Breast epithelium (tissue), 4 donors: ENCODE measurements around the gene LITAFD. TPM values are rescaled to one million over a fixed set of nuclear protein-coding genes. Genes with fewer than 3 reads are reported as not detected.

Experiments
- DNase-seq, 2 donors: peaks; one replicate each; pipeline ENCODE4 v3.0.0-alpha.2; 2019; ENCODE audit warnings: low spot score in 2 of 2
- H3K27ac ChIP-seq, 2 donors: fragments of 200-600 bp; sonication (generic) in 1 of 2; one replicate each; pipeline ENCODE4 v1.5.1; 2016 to 2019; ENCODE audit warnings: mild to moderate bottlenecking in 1 of 2
- H3K27me3 ChIP-seq, 2 donors: fragments of 200-600 bp; sonication (generic) in 1 of 2; one replicate each; pipeline versions ENCODE4 v1.5.1 to v1.6.0; 2017 to 2019; ENCODE audit warnings: control low read depth in 1 of 2, mild to moderate bottlenecking in 1 of 2
- H3K36me3 ChIP-seq: fragments of 200-600 bp; one replicate; pipeline ENCODE4 v1.5.1; 2019
- H3K4me1 ChIP-seq, 2 donors: fragments of 200-600 bp; sonication (generic); one replicate each; pipeline ENCODE4 v1.5.1; 2016 to 2019; ENCODE audit warnings: control low read depth in 1 of 2
- H3K4me3 ChIP-seq, 3 donors: fragments of 200-600 bp; sonication (generic); 1 replicate in 2 of 3; 2 replicates in 1 of 3; pipeline ENCODE4 v1.5.1; 2016 to 2019; ENCODE audit warnings: mild to moderate bottlenecking in 3 of 3, moderate library complexity in 2 of 3
- H3K9me3 ChIP-seq, 2 donors: fragments of 200-600 bp; sonication (generic) in 1 of 2; one replicate each; pipeline ENCODE4 v1.5.1; 2016 to 2019; ENCODE audit warnings: control low read depth in 1 of 2
- POLR2A ChIP-seq: fragments of 450-650 bp; IDR thresholded peaks from one replicate; pipeline ENCODE4 v1.6.1; 2016; ENCODE audit warnings: antibody characterized with exemption, mild to moderate bottlenecking, moderate library complexity
- POLR2AphosphoS5 ChIP-seq, 3 donors: sonication (generic); formaldehyde crosslinking; IDR thresholded peaks; one replicate each; pipeline ENCODE4 v1.6.1; 2017; ENCODE audit warnings: antibody characterized with exemption in 3 of 3
- intact Hi-C: fragments of 100-400 bp; cut with DNase I; formaldehyde crosslinking; loops from one replicate; pipeline ENCODE4 v1.15.1; 2023; ENCODE audit warnings: low total_unique reads
- total RNA-seq, 3 donors: library from RNA; depleted of rRNA; stranded (reverse); fragments of >200 nt; gene quantifications; one replicate each; pipeline ENCODE4 v1.1.0, GENCODE V29; 2016
- TF ChIP-seq, protein P1 (sequence below), 3 donors: fragments of 450-650 bp; IDR thresholded peaks; one replicate each; pipeline ENCODE4 v1.5.1; 2016 to 2017; ENCODE audit warnings: antibody characterized with exemption in 3 of 3, mild to moderate bottlenecking in 3 of 3, moderate library complexity in 3 of 3

The LITAFD gene
- total RNA-seq, 3 donors from 2014 or later: not detected

DNA sequence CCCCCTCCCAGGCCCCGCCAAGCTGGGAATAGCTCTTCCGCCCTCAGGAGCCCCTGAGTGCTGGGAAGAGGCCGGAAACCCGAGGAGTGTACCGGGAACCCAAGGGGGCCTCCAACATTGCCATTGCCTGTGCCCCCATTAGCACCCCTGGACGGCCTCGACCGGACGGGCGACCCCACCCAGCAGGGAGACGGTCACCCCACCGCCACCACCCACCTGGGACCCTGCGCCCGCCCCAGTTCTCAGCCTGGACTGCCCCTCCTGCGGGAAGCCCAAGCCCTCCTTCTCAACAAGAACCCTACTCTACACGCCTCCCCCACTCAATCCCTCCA lies 15.3 kb upstream of the LITAFD start:
- intact Hi-C loops: loop anchor here (10.0 kb wide), 1 partner anchor 1398 kb away; no protein-coding TSS in a partner anchor
- Histone ChIP-seq H3K27ac (peak overlapping the region; percentile 83 to 90), H3K4me1 (peaks cover 0 to 19% of the 10 kb centered on the region in 2 donors), H3K36me3 (no peaks in the 10 kb centered on the region), H3K9me3 (no peaks in the 10 kb centered on the region), H3K4me3 (peak overlapping the region; percentile 79 to 88 (median 85)), H3K27me3 (no peaks in the 10 kb centered on the region)
- no peak for DNase-seq
- TF ChIP-seq POLR2AphosphoS5 (IDR thresholded peaks at IDR 0.05): no peak
- TF ChIP-seq, protein P1, sequence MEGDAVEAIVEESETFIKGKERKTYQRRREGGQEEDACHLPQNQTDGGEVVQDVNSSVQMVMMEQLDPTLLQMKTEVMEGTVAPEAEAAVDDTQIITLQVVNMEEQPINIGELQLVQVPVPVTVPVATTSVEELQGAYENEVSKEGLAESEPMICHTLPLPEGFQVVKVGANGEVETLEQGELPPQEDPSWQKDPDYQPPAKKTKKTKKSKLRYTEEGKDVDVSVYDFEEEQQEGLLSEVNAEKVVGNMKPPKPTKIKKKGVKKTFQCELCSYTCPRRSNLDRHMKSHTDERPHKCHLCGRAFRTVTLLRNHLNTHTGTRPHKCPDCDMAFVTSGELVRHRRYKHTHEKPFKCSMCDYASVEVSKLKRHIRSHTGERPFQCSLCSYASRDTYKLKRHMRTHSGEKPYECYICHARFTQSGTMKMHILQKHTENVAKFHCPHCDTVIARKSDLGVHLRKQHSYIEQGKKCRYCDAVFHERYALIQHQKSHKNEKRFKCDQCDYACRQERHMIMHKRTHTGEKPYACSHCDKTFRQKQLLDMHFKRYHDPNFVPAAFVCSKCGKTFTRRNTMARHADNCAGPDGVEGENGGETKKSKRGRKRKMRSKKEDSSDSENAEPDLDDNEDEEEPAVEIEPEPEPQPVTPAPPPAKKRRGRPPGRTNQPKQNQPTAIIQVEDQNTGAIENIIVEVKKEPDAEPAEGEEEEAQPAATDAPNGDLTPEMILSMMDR (IDR thresholded peaks at IDR 0.05): no peak
- TF ChIP-seq POLR2A: no peak

DNA sequence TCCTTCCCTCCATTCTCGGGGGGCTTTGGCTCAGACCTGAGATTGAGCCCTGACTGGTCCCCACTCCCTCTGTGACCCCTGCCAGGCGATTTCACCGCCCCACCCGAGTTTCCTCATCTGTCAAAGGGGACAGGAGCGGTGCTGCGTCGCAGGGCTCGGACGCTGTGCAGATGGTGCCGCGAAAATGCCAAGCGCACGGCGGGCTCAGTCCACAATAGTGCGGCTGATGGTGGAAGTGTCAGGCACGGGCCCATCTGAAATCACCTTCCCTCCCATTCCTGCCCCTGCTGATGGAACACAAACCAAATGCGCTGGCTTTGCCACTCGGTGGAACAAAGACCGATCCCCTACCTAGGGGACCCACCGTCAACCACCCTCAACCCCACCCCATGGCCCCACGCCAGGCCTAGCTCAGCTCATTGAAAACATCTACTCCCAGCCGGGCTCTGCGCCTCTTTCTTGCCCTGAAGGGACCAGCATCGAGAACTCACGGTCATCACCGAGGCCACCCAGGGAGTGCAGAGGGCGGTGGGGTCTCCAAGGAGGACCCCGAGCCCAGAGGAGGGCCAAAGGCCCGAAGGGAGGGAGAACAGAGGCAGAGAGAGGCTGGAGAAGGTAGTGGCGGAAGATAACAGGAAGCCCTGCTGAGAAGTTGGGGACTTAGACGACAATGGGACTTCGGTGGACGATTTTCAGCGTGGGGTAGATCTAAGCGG lies 14.8 kb upstream of the LITAFD start:
- H3K27me3 ChIP-seq: no peaks in the 10 kb centered on the region
- H3K4me1 ChIP-seq: peaks cover 0 to 19% of the 10 kb centered on the region in 2 donors
- intact Hi-C loops: loop anchor here (10.0 kb wide), 1 partner anchor 1397 kb away; no protein-coding TSS in a partner anchor
- peak overlapping the region; percentile 79 to 88 (median 85) for H3K4me3 ChIP-seq
- H3K9me3 ChIP-seq: no peaks in the 10 kb centered on the region
- TF ChIP-seq POLR2A: no peak
- TF ChIP-seq, protein P1 (IDR thresholded peaks at IDR 0.05): no peak
- no peak for TF ChIP-seq POLR2AphosphoS5 (IDR thresholded peaks at IDR 0.05)
- no peak for DNase-seq
- no peaks in the 10 kb centered on the region for H3K36me3 ChIP-seq
- H3K27ac ChIP-seq: peak overlapping the region; percentile 83 to 90

DNA sequence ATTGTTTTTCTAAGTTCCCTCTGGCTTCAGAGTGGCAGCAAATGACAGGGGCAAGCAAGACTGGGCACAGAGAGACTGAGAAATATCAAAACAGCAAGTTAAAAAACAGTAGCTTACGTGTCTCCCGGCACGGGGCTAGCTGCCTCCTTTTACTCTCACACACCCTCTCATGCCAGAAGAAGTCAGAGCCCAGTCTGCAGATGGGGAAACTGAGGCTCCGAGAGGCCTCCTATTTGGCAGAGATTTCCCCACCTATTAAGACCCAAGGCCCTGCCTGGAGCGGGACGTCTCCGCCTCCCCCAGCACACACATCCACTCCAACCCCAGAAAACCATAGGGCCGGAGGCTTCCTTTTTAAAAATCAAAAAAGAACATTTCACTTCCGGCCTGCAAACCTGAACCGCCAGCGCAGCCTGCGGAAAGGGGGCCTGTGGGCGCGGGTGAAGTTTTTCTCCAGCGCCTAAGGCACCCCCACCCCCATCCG lies 14.2 kb upstream of the LITAFD start:
- no peaks in the 10 kb centered on the region for H3K9me3 ChIP-seq
- H3K36me3 ChIP-seq: no peaks in the 10 kb centered on the region
- no peak for DNase-seq
- intact Hi-C loops: loop anchor here (10.0 kb wide), 1 partner anchor 1397 kb away; no protein-coding TSS in a partner anchor
- H3K27me3 ChIP-seq: no peaks in the 10 kb centered on the region
- peak overlapping the region; percentile 83 to 90 for H3K27ac ChIP-seq
- H3K4me1 ChIP-seq: peaks cover 0 to 19% of the 10 kb centered on the region in 2 donors
- peak overlapping the region; percentile 79 to 88 (median 85) for H3K4me3 ChIP-seq
- TF ChIP-seq POLR2AphosphoS5 (IDR thresholded peaks at IDR 0.05) (no peak), POLR2A (no peak)
- TF ChIP-seq, protein P1 (IDR thresholded peaks at IDR 0.05): no peak

DNA sequence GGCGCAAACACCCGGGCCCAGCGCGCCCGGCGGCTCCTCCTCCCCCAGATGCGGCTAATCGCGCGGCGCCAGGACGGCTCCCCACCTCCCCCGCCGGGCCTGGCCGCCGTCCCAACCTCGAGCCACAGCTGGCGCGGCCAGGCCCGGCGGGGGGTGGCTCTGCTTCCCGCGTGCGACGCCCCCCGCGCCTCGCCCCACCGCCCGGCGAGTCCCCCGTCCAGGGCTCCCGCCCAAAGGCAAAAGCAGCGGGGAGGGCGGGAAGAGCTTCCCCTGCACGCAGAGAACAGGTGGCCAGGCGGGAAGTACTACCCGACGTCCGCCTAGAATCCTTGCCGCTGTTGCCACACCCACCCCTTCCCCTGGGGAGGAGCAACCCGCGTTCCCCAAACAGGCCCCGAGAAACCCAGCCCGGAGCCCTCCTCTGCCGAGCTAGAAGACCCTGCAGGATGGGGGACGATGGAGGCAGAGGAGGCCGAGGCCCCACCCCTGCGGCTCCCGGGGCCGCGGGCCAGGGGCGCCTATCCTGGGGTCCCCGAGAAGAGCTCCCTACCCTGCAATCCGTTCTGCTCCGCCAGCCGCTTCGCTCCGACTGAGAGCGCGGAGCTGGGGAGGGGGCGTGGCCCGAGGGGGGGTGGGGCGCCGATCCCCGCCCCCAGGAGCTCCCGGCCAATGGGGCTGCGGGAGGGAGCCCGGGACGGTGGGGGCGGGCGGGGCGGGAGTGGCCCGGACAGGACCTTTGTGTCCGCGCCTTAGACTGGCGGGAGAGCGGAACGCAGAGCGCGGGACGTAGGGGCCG lies 13.5 kb upstream of the LITAFD start, which contains the start of gene CARHSP1:
CARHSP1 (minus strand) TSS at position 591 of the 796 bp plus-strand sequence. CDS start 9,678 bp downstream, outside the sequence.
- Histone ChIP-seq H3K27me3 (no peaks in the 10 kb centered on the region), H3K36me3 (no peaks in the 10 kb centered on the region), H3K9me3 (no peaks in the 10 kb centered on the region), H3K4me1 (peaks cover 0 to 17% of the 10 kb centered on the region in 2 donors), H3K27ac (peak within 1 kb of the TSS; percentile 83 to 90), H3K4me3 (peak within 1 kb of the TSS; percentile 79 to 88 (median 85))
- DNase-seq: peak; percentile 76 to 79
- intact Hi-C loops: loop anchor here (10.0 kb wide), 1 partner anchor 1396 kb away; no protein-coding TSS in a partner anchor
- TF ChIP-seq, protein P1 (IDR thresholded peaks at IDR 0.05): no peak
- peak; percentile 55 for TF ChIP-seq POLR2A
- peak in 2 of 3 donors; percentile 46 to 47 for TF ChIP-seq POLR2AphosphoS5 (IDR thresholded peaks at IDR 0.05)
